HG03135 (cell line): ENCODE measurements around the gene DENND1A.
"Not testable (repeated sequence)": the region's sequence is repeated elsewhere in the genome, so short reads cannot be mapped to it uniquely, and the experiment has no call there.

Experiments used
- ATAC-seq: cut with Tn5 transposase; IDR thresholded peaks from one replicate; pipeline ENCODE4 v1.9.1; 2021; ENCODE audit warnings: mild to moderate bottlenecking, moderate library complexity; ENCODE audit not compliant: unreplicated experiment

The DENND1A gene

DNA sequence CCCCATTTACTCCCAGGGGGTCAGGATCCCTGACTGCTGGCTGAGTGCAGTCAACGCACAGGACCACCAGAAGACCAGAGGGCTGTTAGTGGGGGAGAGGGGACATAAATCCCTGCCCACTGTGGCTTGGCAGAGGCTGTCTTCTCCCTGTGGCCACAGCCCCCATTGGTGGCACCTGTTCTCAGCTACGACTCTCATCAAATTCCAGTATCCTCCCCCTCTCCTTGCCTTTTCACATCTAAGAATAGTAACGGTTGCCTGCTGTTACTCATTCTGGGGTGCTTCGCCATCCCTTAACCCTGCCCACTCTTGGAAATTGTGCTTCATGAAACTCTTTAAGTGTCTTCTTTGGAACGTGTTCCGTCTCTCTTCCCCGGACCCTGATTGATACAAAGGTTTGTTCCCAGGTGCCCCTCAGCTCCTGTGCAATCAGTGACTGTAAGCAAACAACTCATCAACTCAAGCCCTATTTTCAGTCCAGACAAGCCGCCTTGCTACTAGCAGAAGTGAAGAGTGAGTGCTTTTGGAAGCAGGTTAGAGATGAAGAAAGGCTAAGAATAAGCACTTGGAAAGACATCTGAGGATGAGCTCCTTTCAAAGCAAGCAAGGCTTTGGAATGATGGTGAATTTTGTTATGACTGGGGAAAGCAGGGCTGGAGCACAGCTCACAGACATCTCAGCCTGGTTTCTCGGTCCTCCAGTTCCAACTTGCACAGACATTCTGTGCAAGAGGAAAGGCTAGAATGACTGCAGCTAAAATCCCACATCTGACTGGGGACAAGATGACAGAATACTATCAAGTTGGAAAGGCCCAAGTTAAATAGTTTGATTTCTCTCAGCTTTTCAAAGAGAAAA, 22.9 kb upstream of the DENND1A start:
- no peak for ATAC-seq

DNA sequence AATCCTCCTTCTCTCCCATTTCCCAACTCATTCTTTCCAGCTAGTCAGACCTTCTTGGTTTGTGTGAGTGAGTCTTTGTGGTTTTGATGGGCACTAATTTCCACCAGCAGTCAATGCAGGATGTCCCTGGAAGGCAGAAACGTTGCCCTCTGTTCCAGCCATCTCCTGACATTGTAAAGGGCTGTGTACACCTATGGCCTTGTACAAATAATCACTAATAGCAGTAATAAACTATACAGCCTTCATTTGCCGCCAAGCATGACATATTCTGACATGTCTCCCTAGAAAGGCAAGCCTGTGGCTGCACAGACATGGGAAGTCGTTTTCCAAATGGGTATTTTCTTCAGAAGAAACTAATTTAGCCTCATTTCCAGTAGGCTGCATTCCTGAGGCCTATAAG, 18.4 kb upstream of the DENND1A start:
- no peak for ATAC-seq

DNA sequence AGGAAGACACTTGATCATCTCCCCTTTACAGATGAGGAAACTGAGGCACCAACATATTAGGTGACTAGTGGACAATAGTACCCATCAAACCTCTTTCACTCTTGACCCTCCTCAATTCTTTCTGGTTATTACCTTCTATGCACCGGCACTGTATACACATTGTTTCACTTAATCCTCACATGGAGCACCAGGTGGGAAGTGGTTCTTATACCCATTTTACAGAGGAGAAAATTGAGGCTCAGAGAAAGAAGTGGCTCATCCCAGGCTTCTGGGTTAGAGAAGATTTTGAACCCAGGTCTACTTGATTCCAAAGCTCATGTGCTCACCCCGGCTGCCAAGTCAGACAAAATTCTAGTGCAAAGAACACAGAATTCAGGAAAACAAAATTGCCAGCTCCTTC, 17.4 kb upstream of the DENND1A start:
- ATAC-seq: no peak

DNA sequence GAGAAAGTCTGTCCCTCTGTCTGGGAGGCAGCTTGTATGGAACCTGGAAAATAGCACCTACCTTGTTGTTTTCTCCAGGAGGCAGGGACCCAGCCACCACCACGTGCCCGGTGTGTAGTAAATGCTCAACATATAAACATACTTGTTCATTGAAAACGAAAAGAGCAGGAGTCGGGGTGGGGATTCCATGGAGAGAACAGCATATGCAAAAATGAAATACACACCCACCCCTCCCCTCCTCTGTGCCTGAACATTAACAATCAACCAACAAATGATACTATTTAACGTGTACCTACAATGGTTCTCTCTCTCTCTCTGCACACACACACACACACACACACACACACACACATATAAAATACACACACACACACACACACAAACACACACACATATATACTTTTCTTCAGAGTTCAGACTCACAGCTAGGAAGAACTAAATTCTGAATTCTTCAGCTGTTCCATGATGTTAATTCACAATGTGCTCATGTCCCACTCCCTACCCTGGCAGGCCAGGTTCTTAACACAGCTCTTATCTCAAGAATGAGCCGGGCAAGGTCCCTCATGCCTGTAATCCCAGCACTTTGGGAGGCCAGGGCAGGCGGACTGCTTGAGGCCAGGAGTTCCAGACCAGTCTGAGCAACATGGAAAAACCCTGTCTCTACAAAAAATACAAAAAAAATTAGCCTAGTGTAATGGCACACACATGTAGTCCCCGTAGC, 16.3 kb upstream of the DENND1A start:
- no peak for ATAC-seq

DNA sequence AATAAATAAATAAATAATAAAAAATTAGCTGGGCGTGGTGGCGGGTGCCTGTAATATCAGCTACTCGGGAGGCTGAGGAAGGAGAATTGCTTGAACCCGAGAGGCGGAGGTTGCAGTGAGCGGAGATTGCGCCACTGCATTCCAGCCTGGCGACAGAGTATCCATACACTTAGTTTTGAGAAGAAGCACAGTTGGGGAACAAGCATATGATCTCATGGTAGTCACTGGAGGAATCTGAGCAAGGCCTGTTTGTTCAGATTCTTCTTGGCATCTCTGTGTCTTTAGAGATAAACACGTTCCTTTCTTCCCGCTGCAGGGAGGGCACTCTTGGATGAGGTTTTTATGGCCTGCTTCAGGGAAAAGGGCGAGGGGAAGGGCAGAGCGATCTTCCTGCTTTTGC, 15.6 kb upstream of the DENND1A start:
- no peak for ATAC-seq

DNA sequence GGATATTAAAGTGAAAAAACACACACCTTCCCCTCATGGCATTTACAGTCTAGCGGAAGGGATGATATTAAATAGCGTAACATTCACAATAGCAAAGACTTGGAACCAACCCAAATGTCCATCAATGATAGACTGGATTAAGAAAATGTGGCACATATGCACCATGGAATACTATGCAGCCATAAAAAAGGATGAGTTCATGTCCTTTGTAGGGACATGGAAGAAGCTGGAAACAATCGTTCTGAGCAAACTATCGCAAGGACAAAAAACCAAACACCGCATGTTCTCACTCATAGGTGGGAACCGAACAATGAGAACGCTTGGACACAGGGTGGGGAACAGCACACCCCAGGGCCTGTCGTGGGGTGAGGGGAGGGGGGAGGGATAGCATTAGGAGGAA, 14.5 kb upstream of the DENND1A start:
- ATAC-seq: not testable (repeated sequence)

DNA sequence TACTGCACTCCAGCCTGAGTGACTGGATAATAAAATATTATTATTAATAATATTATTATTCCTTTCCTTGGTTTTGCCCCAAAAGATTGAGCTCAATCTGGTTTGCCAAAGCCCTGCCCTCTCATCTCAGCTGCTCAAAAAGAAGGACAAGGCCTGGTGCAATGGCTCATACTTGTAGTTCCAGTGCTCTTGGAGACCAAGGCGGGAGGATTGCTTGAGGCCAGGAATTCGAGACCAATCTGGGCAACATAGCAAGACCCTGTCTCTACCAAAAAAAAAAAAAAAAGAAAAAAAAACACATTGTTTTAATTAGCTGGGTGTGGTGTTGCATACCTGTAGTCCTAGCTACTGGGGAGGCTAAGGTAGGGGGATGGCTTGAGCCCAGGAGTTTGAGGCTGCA, 13.7 kb upstream of the DENND1A start:
- ATAC-seq: no peak

DNA sequence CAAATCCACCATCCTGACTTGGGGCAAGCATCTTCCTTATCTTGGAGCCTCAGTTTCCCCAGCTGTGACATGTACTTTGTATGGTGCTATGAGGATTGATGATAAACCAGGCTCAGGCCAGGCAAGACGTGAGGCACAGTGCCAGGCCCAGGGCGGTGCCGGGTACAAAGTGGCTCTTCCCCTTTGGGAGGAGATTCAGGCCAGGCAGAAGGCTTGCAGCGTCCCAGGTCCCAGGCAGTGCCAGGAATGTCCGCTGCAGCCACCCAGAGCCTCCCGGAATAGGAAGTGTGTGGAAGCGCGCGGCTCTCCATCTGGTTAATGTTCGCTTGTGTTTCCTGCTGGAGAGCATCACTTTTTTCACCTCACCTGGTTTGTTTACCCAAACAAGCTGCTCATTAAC, 12.6 kb upstream of the DENND1A start:
- ATAC-seq: no peak

DNA sequence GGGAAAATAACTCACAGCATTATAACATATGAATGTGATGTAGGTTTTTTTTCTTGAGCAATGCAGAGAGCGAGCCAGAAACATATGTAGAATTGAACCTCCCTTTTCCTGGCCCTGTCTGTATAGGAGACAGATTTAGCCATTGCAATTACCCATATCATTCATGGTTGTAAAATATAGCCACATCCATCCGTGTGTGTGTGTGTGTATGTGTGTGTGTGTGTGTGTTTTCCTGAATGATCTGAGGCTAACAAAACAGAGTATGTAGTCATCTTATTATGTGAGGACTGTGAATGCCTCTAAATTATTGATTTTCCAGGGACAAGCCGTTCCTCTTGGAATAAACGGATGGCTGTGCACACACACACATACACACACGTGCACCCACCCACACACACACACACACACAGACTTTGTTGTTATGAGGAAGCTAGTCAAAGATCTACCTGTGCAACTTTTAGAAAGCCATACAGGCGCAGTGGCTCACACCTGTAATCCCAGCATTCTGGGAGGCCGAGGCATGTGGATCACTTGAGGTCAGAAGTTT, 11.7 kb upstream of the DENND1A start:
- no peak for ATAC-seq

DNA sequence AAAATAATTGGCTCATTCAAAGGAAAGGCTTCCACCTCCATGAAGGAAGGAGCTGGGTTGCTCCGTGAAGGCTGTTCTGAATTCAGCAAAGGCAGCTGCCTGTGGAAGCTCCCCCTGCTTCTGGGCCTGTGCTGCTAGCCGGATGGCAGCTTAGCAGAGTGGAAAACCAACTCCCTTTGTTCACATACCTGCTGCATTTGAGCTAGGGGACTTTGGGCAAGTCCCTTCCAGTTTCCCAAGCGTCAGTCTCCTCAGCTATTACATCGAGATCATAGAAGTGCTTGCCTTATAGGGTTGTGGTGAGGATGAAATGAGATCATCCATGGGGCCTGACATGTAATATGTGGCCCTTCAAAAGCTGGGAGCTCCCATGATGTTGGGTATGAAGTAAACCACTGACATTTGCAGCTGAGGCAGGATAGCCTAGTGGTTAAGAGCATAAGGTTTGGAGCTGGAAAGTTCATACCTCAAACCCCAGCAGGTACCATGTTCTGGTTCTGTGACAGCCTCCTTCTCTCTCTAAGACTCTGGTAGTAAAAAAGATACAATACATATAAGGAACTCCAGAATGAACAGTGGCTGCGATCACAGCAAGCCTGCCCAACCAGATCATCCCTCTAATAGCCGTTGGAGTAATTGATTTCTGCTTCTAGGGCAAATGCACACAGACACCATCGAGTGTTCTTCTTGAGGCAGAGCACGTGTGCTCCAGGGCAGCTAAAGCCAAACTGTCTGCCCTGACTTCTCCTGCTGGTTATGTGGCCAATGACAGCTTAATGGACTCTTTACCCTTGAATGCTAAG, 11.0 kb upstream of the DENND1A start:
- ATAC-seq: no peak

DNA sequence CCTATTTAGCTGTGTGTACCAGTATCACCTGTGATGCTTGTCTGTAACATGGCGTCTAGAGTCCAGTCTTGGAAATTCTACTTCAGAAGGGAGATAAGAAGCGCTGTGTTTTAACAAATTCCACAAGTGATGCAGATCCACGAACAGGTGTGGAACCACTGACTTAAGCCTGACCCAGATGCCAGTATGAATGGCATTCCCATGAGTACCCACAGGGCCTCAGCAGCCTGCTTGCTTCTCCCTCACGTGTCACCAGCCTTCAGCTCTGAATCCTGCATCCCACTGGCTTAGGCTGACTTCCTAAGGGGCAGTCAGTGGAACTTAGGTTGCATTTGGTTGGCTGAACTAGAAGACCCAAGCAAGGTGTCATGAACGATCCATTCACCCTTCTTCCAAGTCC, 8.5 kb upstream of the DENND1A start:
- no peak for ATAC-seq

DNA sequence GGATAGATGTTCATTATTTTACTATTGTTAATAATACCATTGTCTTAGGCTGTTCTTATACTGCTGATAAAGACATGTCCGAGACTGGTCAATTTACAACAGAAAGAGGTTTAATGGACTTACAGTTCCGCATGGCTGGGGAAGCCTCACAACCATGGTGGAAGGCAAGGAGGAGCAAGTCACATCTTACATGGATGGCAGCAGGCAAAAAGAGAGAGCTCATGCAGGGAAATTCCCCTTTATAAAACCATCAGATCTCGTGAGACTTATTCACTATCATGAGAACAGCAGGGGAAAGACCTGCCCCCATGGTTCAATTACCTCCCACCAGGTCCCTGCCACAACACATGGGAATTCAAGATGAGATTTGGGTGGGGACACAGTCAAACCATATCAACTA, 6.6 kb upstream of the DENND1A start:
- not testable (repeated sequence) for ATAC-seq

DNA sequence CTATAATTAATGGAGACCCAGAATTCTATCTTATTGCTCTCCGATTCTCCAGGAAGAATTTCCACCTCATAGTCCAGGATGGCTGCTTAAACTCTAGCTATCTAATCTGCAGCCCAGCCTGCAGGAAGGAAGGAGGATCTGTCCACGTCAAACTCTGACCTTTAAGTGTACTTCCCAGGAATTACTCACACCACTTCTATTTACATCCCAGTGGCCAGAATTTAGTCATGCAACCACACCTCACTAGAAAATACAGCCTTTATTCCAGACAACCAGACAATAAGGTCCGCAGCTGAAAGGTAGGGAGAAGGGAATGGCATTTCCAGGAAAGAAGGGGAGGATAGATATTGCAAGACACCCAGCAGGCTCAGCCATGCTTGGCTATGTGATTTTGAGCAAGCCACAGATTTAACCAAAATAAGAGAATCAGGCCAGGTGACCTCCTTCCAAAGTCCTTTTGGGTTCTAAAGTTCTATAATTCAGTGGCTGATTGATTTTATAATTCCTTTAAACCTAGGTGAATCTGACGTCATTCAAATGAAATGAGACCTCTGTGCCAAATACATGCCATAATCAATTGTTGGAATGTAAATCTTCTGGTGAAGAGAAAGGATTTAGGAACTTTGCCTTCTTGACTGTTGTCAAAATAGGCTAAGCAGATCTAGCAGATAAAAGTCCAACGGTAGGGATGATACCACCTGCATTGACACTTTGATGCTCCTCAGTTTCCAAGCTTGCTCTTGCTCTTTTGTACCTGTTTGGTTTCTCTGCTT, 3.7 kb upstream of the DENND1A start:
- ATAC-seq: no peak

DNA sequence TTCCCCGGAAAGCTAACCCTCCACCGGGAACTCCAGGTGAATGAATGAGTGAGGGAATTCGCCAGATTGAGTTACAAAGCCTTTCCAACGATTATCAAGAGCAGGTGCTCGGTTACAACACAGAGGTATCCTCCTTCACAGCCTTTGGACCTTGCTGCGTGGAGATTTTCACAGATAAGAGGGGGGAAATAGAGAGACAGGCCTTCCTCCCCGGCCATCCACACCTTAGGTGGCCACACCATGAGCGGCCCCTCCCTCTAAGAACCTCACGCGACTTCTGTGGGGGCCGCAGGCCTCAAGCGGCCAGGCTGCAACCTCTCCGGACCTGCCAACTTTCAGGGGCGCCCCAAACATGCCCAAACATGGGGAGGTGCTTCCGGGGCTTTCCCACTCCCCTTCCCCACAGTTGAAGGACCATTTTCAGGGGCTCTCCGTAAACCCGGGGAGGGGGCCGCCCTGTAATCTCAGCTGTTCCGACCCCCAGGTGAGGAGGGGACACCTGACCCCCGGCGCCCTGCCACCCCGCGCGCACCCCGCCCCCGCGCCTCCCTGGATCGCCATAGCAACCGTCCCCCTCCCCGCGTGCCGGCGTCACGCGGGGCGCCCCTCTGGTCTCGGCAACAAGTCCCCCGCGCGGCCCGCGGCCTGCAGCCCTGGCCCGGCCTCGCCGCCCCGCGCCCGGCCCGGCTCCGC, 603 bp downstream of the DENND1A start:
- ATAC-seq: peak; percentile 22

DNA sequence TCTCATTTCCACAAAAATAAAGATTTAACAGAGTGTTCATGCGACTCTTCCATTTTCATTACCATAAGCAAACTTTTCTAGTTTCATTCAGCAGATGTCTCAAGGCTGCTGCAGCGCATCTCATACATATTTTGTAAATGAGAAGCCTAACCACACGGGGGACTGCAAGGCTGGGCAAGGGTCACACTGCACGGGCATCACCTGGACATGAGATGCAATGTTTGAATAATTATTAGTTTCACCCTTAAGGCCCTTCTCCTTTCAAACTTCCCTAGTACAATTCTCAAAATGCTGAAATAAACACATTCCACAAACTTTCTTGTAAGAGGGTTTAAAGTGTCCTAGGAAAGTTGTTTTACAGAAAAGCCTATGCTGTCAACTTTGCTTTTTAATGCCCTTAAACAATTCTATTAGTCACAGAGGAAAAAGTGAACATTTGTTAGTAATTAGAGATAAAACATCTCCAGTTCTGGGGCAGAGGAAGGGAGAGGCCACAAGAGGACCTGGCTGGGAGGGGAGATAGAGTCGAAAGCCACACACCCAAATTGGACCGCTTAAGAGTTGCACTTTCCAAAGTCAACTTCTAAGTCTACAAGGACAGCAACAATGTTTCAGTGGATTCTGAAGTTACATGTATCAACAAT, 1.3 kb downstream of the DENND1A start:
- no peak for ATAC-seq

DNA sequence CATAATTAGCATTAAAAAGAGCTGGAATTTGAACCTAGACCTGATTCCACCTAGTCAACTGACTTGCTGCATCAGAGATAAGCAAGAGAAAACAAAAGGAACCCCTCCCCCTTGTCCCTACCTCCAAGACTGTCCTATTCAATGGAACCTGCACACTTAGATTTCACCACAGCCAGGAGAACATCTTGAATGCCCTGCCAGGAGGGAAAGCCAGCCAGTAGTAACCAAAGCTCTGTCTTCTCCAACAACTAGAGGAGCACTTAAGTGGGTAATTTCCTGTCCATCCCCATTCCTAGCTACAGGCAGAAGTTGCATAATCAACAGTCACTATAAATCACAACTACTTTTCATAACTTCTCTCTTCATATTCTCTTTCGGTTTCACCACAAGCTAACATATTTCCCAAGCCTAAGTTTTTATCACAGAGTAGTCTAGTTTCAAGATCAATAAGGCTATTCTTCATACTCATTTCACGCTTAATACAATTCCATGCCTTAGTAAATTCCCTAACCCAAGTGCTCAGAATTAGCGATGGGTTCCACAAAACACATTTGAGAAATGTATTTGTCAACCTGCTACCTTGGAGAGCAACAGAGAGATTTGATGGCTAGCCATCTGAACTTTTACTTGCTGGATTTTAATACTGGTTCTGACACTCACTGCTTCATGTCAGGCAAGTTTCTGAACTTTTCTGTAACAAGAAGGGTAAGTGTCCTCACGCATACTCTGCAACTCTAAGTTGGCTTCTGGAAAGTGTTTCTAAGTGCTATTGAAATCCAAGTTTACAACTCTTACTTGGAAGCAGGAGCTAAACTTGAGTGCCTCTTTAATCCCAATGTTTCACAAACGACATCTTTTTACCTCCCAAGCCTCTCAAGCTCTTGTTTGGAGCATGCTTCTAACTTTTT, 2.0 kb downstream of the DENND1A start:
- no peak for ATAC-seq

DNA sequence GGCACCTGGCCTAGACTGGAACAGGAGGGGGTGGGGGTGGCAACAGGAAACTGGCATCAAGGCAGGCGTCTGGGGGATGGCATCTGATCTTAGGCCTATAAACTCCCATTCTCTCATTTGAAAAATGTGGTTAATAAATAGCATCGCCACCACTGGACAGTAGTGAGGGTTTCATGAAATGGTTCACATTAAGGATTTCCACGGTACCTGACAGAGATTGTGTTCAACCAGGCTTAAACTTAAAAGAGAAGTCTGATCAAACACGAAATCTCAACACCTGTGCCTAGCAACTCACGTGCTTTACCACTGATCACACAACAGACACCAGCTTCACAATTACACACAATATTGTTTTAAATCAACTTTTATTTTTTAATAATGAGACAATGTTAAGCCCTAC, 3.0 kb downstream of the DENND1A start:
- no peak for ATAC-seq

DNA sequence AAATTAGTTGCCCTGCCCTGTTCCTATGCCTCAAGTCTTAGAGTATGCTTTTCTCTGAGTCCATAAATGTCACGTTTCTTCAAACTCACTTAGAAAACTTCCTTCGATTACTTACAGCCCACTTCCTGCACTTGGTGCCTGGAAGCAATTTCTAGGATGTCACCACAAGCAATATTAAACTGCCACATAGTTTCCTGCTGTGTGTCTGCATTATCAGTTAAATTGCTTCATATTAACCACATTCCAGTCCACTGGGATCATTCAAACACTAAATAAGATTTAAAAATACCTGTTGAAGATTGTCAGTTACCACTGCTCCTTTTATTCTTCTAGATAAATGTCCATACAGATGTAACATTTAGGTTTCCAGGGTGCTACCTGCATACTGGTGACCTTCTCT, 4.1 kb downstream of the DENND1A start:
- no peak for ATAC-seq
